H1 (cell line): ENCODE results near the gene FKBP6. TPM values are rescaled to one million over a fixed set of nuclear protein-coding genes. Genes with fewer than 3 reads are reported as not detected.

Experiments used
- CTCF ChIA-PET: fragments of 300-600 bp; sonication (Branson Sonifier 250); formaldehyde crosslinking; loops from one replicate; lab custom pipeline; 2021; ENCODE audit not compliant: partially characterized antibody; lab: Charles Lee
- POLR2A ChIA-PET: fragments of 300-600 bp; sonication (Branson Sonifier 250); formaldehyde crosslinking; loops from one replicate; lab custom pipeline; 2021; ENCODE audit warnings: inconsistent platforms; ENCODE audit not compliant: partially characterized antibody; lab: Charles Lee
- DNase-seq, 2 experiments: peaks; one replicate each; pipeline versions ENCODE4 v3.0.0 to v3.0.0-alpha.2; 2010 to 2022; ENCODE audit warnings: low spot score in 2 of 2, low read depth in 1 of 2, mixed read lengths in 1 of 2
- FAIRE-seq: peaks from 2 replicates; lab custom pipeline; 2011; peaks lifted over from hg19 to GRCh38; lab: Jason Lieb, UNC
- H2AFZ ChIP-seq: 2 replicates; pipeline ENCODE4 v1.8.1; 2012; ENCODE audit warnings: low read length, inconsistent platforms
- H2AK5ac ChIP-seq: 2 replicates; pipeline ENCODE4 v1.6.1; 2013; ENCODE audit warnings: low read depth, low read length
- H2BK120ac ChIP-seq: replicated peaks from 2 replicates; pipeline ENCODE3; 2013; ENCODE audit warnings: low read depth, low read length, inconsistent platforms
- H2BK12ac ChIP-seq: 2 replicates; pipeline ENCODE4 v1.6.1; 2013; ENCODE audit warnings: low read depth, low read length
- H2BK15ac ChIP-seq: 2 replicates; pipeline ENCODE4 v1.6.1; 2013; ENCODE audit warnings: low read length
- H2BK20ac ChIP-seq: 2 replicates; pipeline ENCODE4 v1.6.1; 2013; ENCODE audit warnings: low read length
- H2BK5ac ChIP-seq: 2 replicates; pipeline ENCODE4 v1.6.1; 2013; ENCODE audit warnings: low read depth, low read length
- H3K14ac ChIP-seq: 2 replicates; pipeline ENCODE4 v1.6.1; 2013; ENCODE audit warnings: inconsistent platforms; ENCODE audit not compliant: insufficient read length
- H3K18ac ChIP-seq: 2 replicates; pipeline ENCODE4 v1.6.1; 2013; ENCODE audit warnings: low read length; ENCODE audit errors: extremely low read depth
- H3K23ac ChIP-seq: 2 replicates; pipeline ENCODE4 v1.6.1; 2013; ENCODE audit warnings: inconsistent platforms; ENCODE audit not compliant: insufficient read length
- H3K23me2 ChIP-seq: 2 replicates; pipeline ENCODE4 v1.6.1; 2013; ENCODE audit warnings: low read depth, low read length
- H3K27ac ChIP-seq: 2 replicates; pipeline ENCODE4 v1.6.1; 2011; ENCODE audit warnings: low read depth, low read length, inconsistent platforms
- H3K27me3 ChIP-seq, 4 experiments: replicated peaks in 1 of 4; 1 replicate in 1 of 4; 2 replicates in 3 of 4; pipeline versions ENCODE4 v1.6.1 to v1.8.1; 2011 to 2013; ENCODE audit warnings: low read length in 3 of 4, mild to moderate bottlenecking in 3 of 4, inconsistent platforms in 2 of 4, mixed read lengths in 2 of 4, moderate library complexity in 1 of 4; ENCODE audit not compliant: control insufficient read depth in 3 of 4, insufficient read depth in 3 of 4; ENCODE audit errors: extremely low read depth in 1 of 4
- H3K36me3 ChIP-seq, 4 experiments: 2 replicates each; pipeline versions ENCODE4 v1.6.1 to v1.8.1; 2011 to 2013; ENCODE audit warnings: mild to moderate bottlenecking in 4 of 4, low read length in 3 of 4, moderate library complexity in 2 of 4, control low read depth in 1 of 4, inconsistent platforms in 1 of 4; ENCODE audit not compliant: insufficient read depth in 4 of 4, control insufficient read depth in 2 of 4
- H3K4ac ChIP-seq: replicated peaks from 2 replicates; pipeline ENCODE3; 2013; ENCODE audit warnings: low read length, low read depth, mixed read lengths, inconsistent platforms; ENCODE audit not compliant: insufficient read length
- H3K4me1 ChIP-seq, 4 experiments: replicated peaks in 1 of 4; 1 replicate in 1 of 4; 2 replicates in 3 of 4; pipeline versions ENCODE4 v1.6.1 to v1.8.1; 2011 to 2013; ENCODE audit warnings: low read length in 3 of 4, inconsistent platforms in 2 of 4, mixed read lengths in 1 of 4; ENCODE audit not compliant: insufficient read depth in 4 of 4, control insufficient read depth in 3 of 4
- H3K4me2 ChIP-seq, 2 experiments: 2 replicates each; pipeline versions ENCODE4 v1.6.1 to v1.8.1; 2011 to 2013; ENCODE audit warnings: low read depth in 2 of 2, low read length in 2 of 2, control low read depth in 1 of 2, inconsistent platforms in 1 of 2, mild to moderate bottlenecking in 1 of 2; ENCODE audit not compliant: insufficient read depth in 1 of 2
- H3K4me3 ChIP-seq, 4 experiments: fragments of 200-600, 300-600 bp in 1 of 4; sonication (generic), shearing (Covaris generic), sonication (Bioruptor Twin) in 1 of 4; 2 replicates each; pipeline versions ENCODE4 v1.5.1 to v1.8.1; 2011 to 2016; ENCODE audit warnings: low read length in 4 of 4, low read depth in 3 of 4, control low read depth in 2 of 4, inconsistent platforms in 2 of 4, mild to moderate bottlenecking in 2 of 4, mixed read lengths in 1 of 4, moderate library complexity in 1 of 4; ENCODE audit not compliant: insufficient read depth in 2 of 4; ENCODE audit errors: extremely low read depth in 1 of 4
- H3K56ac ChIP-seq: replicated peaks from 2 replicates; pipeline ENCODE3; 2013; ENCODE audit warnings: low read depth, mild to moderate bottlenecking, mixed read lengths, low read length, inconsistent platforms; ENCODE audit not compliant: insufficient read length
- H3K79me1 ChIP-seq: 2 replicates; pipeline ENCODE4 v1.6.1; 2013; ENCODE audit warnings: low read depth, low read length, control low read depth
- H3K79me2 ChIP-seq, 2 experiments: 2 replicates each; pipeline versions ENCODE4 v1.6.1 to v1.8.1; 2012 to 2013; ENCODE audit warnings: low read length in 2 of 2, mild to moderate bottlenecking in 2 of 2, inconsistent platforms in 1 of 2; ENCODE audit not compliant: insufficient read depth in 2 of 2, control insufficient read depth in 1 of 2
- H3K9ac ChIP-seq, 4 experiments: replicated peaks in 1 of 4; 1 replicate in 1 of 4; 2 replicates in 3 of 4; pipeline versions ENCODE4 v1.6.1 to v1.8.1; 2011 to 2013; ENCODE audit warnings: low read depth in 3 of 4, low read length in 3 of 4, control low read depth in 2 of 4, mild to moderate bottlenecking in 2 of 4, moderate library complexity in 2 of 4, inconsistent platforms in 1 of 4; ENCODE audit errors: extremely low read depth in 1 of 4
- H3K9me3 ChIP-seq, 2 experiments: 2 replicates each; pipeline versions ENCODE4 v1.6.1 to v1.8.1; 2012 to 2013; ENCODE audit warnings: mild to moderate bottlenecking in 2 of 2, moderate library complexity in 2 of 2, control low read depth in 1 of 2, inconsistent platforms in 1 of 2, low read depth in 1 of 2, low read length in 1 of 2, mixed read lengths in 1 of 2; ENCODE audit not compliant: insufficient read depth in 2 of 2
- H4K20me1 ChIP-seq, 2 experiments: replicated peaks in 1 of 2; 2 replicates each; pipeline versions ENCODE3 to v1.8.1; 2011 to 2013; ENCODE audit warnings: inconsistent platforms in 2 of 2, low read length in 2 of 2, mild to moderate bottlenecking in 1 of 2; ENCODE audit not compliant: insufficient read depth in 2 of 2, control insufficient read depth in 1 of 2
- H4K5ac ChIP-seq: 2 replicates; pipeline ENCODE4 v1.6.1; 2013; ENCODE audit warnings: low read length, low read depth, mixed read lengths, inconsistent platforms; ENCODE audit not compliant: insufficient read length
- H4K8ac ChIP-seq: 2 replicates; pipeline ENCODE4 v1.8.0; 2013; ENCODE audit warnings: mild to moderate bottlenecking, moderate library complexity, low read length, inconsistent platforms; ENCODE audit not compliant: insufficient read depth; ENCODE audit errors: extremely low read depth
- H4K91ac ChIP-seq: replicated peaks from 2 replicates; pipeline ENCODE3; 2013; ENCODE audit warnings: low read length, mixed read lengths, inconsistent platforms; ENCODE audit not compliant: insufficient read length
- CTCF ChIP-seq, 3 experiments: IDR thresholded peaks; 1 replicate in 2 of 3; 2 replicates in 1 of 3; pipeline versions ENCODE4 v1.5.1 to v1.6.1; 2011; ENCODE audit warnings: low read length in 3 of 3, mild to moderate bottlenecking in 3 of 3, inconsistent platforms in 2 of 3, low read depth in 1 of 3, moderate library complexity in 1 of 3; ENCODE audit not compliant: insufficient read depth in 1 of 3; ENCODE audit errors: control extremely low read depth in 1 of 3
- WGBS, 2 experiments: shearing (Covaris generic) in 1 of 2; methylation state at CpG; one replicate each; pipeline versions ENCODE4 v1.1.6 to v1.1.7; 2013 to 2015; ENCODE audit warnings: low lambda C conversion rate in 2 of 2, mixed read lengths in 2 of 2, inconsistent platforms in 1 of 2, low coverage in 1 of 2, missing lambda C conversion rate in 1 of 2; ENCODE audit not compliant: insufficient replicate concordance in 2 of 2, insufficient coverage in 1 of 2, insufficient read length in 1 of 2; ENCODE audit errors: extremely low coverage in 1 of 2, missing lambda C conversion rate in 1 of 2; 5-methylcytosine and 5-hydroxymethylcytosine counted together
- polyA plus RNA-seq, 7 experiments: library from polyadenylated mRNA; depleted of rRNA in 3 of 7; stranded (reverse) in 5 of 7; unstranded in 2 of 7; fragments of >200 nt in 5 of 7; fragments of 200-250 nt in 2 of 7; gene quantifications; 1 replicate in 5 of 7; 2 replicates in 1 of 7; 4 replicates in 1 of 7; pipeline versions ENCODE4 v1.2.1 to v1.2.3, GENCODE V29; 2011 to 2013; ENCODE audit warnings: missing spikeins in 2 of 7, mixed read lengths in 2 of 7
- total RNA-seq: library from RNA; stranded (reverse); fragmentation: NEBNext Ultra II Directional; extraction: Animal tissue kit (Norgen Biotek cat#: 25700); gene quantifications from 2 replicates; pipeline ENCODE4 v1.2.1, GENCODE V29; 2021

Gene FKBP6
- total and polyA plus RNA-seq, 2 of the 8 experiments (the other 6 are each of a cell fraction or from before 2014, with no cell fraction given), result 0.14 to 0.19 TPM

GRCh38 chr7:73329861-73330581 lies 2.1 kb downstream of the FKBP6 start:
- Histone ChIP-seq H3K4me3 (no peak overlapping the region), H3K56ac (no peak overlapping the region), H2BK12ac (no peak overlapping the region), H3K23ac (no peak overlapping the region), H2BK5ac (no peak overlapping the region), H2BK15ac (no peak overlapping the region), H3K27me3 (no peaks in the 10 kb centered on the region), H2AK5ac (no peak overlapping the region), H3K79me1 (no peaks in the 10 kb centered on the region), H3K4me2 (no peak overlapping the region), H3K23me2 (no peaks in the 10 kb centered on the region), H2BK20ac (no peak overlapping the region), H2AFZ (0 out of 2 replicates have a peak overlapping the region, but pooled peaks have one; percentile 26), H3K9me3 (no peaks in the 10 kb centered on the region), H4K91ac (no peak overlapping the region), H3K18ac (no peak overlapping the region), H2BK120ac (no peak overlapping the region), H4K20me1 (no peaks in the 10 kb centered on the region), H3K4ac (no peak overlapping the region), H3K14ac (no peak overlapping the region), H3K79me2 (no peaks in the 10 kb centered on the region), H4K5ac (no peak overlapping the region), H3K27ac (no peak overlapping the region), H3K9ac (no peak overlapping the region)
- no peak for DNase-seq
- ChIA-PET POLR2A (interaction anchor here (1.0 to 1.1 kb wide), 2 partner anchors 10 to 22 kb away, joined by 3 read pairs; partner anchors contain the start of gene NSUN5), CTCF (interaction anchor here (0.5 to 6.9 kb wide), 6 partner anchors 10 to 139 kb away, joined by 3 to 36 read pairs (median 4); no protein-coding TSS in a partner anchor)
- no peak for FAIRE-seq
- 90% methylated on average over 11 of the region's 11 CpGs; no CpG with 5 or more reads in 1 of the 2 experiments for WGBS, 2 experiments
- TF ChIP-seq CTCF (IDR thresholded peaks at IDR 0.05; ENCODE audit: control extremely low read depth in 1 of 3, insufficient read depth in 1 of 3, low read depth in 1 of 3, low read length in 3 of 3), result no peak
- TF ChIP-seq, all 59 proteins: peak for 0
- no peak overlapping the region; the same call in 1 of the 2 replicates for H4K8ac ChIP-seq
- no peaks in the 10 kb centered on the region for H3K36me3 ChIP-seq
- peaks cover 0 to 9% (median 5%) of the 10 kb centered on the region in 4 experiments; a peak in 6 of 7 replicates for H3K4me1 ChIP-seq
